ENCODE data around the gene TCF25. TPM values are rescaled to one million over a fixed set of nuclear protein-coding genes. Genes with fewer than 3 reads are reported as not detected.

TCF25 gene
- total RNA-seq, 1 donor from 2014 or later, result 193 TPM

DNA sequence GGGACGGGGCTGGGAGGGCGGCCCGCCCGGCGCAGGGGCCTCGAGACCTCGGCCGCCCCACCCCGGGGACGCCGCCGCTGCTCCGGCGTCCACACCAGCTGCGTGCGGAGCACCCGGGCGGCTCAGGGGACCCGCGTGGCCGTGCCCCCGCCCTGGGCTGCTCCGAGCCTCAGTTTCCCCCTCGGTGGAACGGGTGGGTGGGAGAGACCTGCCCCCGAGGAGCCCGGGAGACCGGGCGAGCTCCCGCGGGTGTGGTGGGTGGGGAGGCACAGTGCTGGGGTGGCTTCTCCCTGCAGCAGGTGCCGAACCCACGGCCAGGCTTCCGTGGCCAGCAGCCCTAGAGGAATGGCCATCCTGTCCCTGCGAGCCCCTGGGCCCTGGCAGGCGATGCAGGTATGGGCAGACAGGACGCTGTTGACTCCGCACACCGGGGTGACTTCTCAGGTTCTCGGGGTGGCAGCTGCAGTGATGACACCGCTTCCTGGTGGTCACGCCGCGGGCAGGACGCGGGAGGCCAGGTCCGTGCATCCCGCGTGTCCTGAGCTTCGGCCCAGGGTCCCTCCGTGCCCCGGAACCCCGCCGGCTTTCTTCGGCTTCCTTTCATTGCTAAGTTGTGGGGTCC is 75.8 kb downstream of the TCF25 start:
- H3K36me3 Mint-ChIP-seq (ENCODE audit: low read depth, unreplicated experiment), result peaks cover 2% of the 10 kb centered on the region
- H3K9ac ChIP-seq (ENCODE audit: low read length), result peak overlapping the region; percentile 73
- H2AFZ ChIP-seq (ENCODE audit: low read depth, low read length), result peak overlapping the region; percentile 26

GRCh38 chr16:89949756-89950155 is 76.4 kb downstream of the TCF25 start:
- Mint-ChIP-seq H3K27ac (ENCODE audit: unreplicated experiment) (no peak overlapping the region), H3K4me3 (ENCODE audit: unreplicated experiment) (peak overlapping the region; percentile 86), H3K27me3 (ENCODE audit: low read depth, unreplicated experiment) (peaks cover 12% of the 10 kb centered on the region), H3K9me3 (ENCODE audit: unreplicated experiment) (no peaks in the 10 kb centered on the region), H3K36me3 (ENCODE audit: low read depth, unreplicated experiment) (peaks cover 5% of the 10 kb centered on the region), H3K4me1 (ENCODE audit: low read depth, unreplicated experiment) (peaks cover 2% of the 10 kb centered on the region)
- Histone ChIP-seq H3K27me3 (ENCODE audit: insufficient read depth, low read length) (no peaks in the 10 kb centered on the region), H3K4me3 (ENCODE audit: insufficient read depth, low read depth, low read length) (peak overlapping the region; percentile 59), H3K4me2 (ENCODE audit: low read length) (peak overlapping the region; percentile 83), H3K79me2 (ENCODE audit: insufficient read depth, low read length) (peaks cover 35% of the 10 kb centered on the region), H3K27ac (ENCODE audit: low read depth, low read length) (no peak overlapping the region), H4K20me1 (ENCODE audit: insufficient read depth, low read length) (peaks cover 39% of the 10 kb centered on the region), H2AFZ (ENCODE audit: low read depth, low read length) (no peak overlapping the region), H3K36me3 (ENCODE audit: insufficient read depth, low read length) (no peaks in the 10 kb centered on the region), H3K4me1 (ENCODE audit: insufficient read depth, low read length) (peaks cover 11% of the 10 kb centered on the region), H3K9me3 (ENCODE audit: insufficient read depth, low read depth, low read length) (no peaks in the 10 kb centered on the region), H3K9ac (ENCODE audit: low read length) (peak overlapping the region; percentile 73)
- DNase-seq (ENCODE audit: low read depth) (no peak), FAIRE-seq (no peak)
- TF ChIP-seq EZH2 (IDR thresholded peaks at IDR 0.05; ENCODE audit: insufficient read depth, low read length), result no peak
- TF ChIP-seq CTCF (IDR thresholded peaks at IDR 0.05; ENCODE audit: insufficient read depth, low read depth, low read length), result no peak

More for the DNA sequence above, 75.8 kb downstream of the TCF25 start:
- H3K27ac ChIP-seq (ENCODE audit: low read depth, low read length), result no peak overlapping the region
- H3K79me2 ChIP-seq (ENCODE audit: insufficient read depth, low read length), result peaks cover 35% of the 10 kb centered on the region
- peaks cover 11% of the 10 kb centered on the region for H3K4me1 ChIP-seq (ENCODE audit: insufficient read depth, low read length)
- H3K36me3 ChIP-seq (ENCODE audit: insufficient read depth, low read length), result no peaks in the 10 kb centered on the region
- no peak for FAIRE-seq
- no peaks in the 10 kb centered on the region for H3K9me3 ChIP-seq (ENCODE audit: insufficient read depth, low read depth, low read length)
- H3K27me3 ChIP-seq (ENCODE audit: insufficient read depth, low read length), result no peaks in the 10 kb centered on the region
- Mint-ChIP-seq H3K4me3 (ENCODE audit: unreplicated experiment) (peak overlapping the region; percentile 86), H3K4me1 (ENCODE audit: low read depth, unreplicated experiment) (no peaks in the 10 kb centered on the region), H3K9me3 (ENCODE audit: unreplicated experiment) (no peaks in the 10 kb centered on the region), H3K27ac (ENCODE audit: unreplicated experiment) (no peak overlapping the region), H3K27me3 (ENCODE audit: low read depth, unreplicated experiment) (peaks cover 13% of the 10 kb centered on the region)
- no peak for DNase-seq (ENCODE audit: low read depth)
- peak overlapping the region; percentile 59 for H3K4me3 ChIP-seq (ENCODE audit: insufficient read depth, low read depth, low read length)
- peak overlapping the region; percentile 83 for H3K4me2 ChIP-seq (ENCODE audit: low read length)
- peaks cover 34% of the 10 kb centered on the region for H4K20me1 ChIP-seq (ENCODE audit: insufficient read depth, low read length)
- TF ChIP-seq EZH2 (IDR thresholded peaks at IDR 0.05; ENCODE audit: insufficient read depth, low read length), result no peak
- no peak for TF ChIP-seq CTCF (IDR thresholded peaks at IDR 0.05; ENCODE audit: insufficient read depth, low read depth, low read length)

GRCh38 chr16:89951509-89951908 is 78.1 kb downstream of the TCF25 start:
- FAIRE-seq (no peak), DNase-seq (ENCODE audit: low read depth) (no peak)
- Histone ChIP-seq H3K36me3 (ENCODE audit: insufficient read depth, low read length) (no peaks in the 10 kb centered on the region), H4K20me1 (ENCODE audit: insufficient read depth, low read length) (peaks cover 44% of the 10 kb centered on the region), H3K27me3 (ENCODE audit: insufficient read depth, low read length) (no peaks in the 10 kb centered on the region), H3K4me3 (ENCODE audit: insufficient read depth, low read depth, low read length) (no peak overlapping the region), H3K9me3 (ENCODE audit: insufficient read depth, low read depth, low read length) (no peaks in the 10 kb centered on the region), H3K27ac (ENCODE audit: low read depth, low read length) (no peak overlapping the region), H2AFZ (ENCODE audit: low read depth, low read length) (no peak overlapping the region), H3K4me1 (ENCODE audit: insufficient read depth, low read length) (peaks cover 11% of the 10 kb centered on the region), H3K4me2 (ENCODE audit: low read length) (no peak overlapping the region), H3K79me2 (ENCODE audit: insufficient read depth, low read length) (peaks cover 35% of the 10 kb centered on the region), H3K9ac (ENCODE audit: low read length) (no peak overlapping the region)
- H3K36me3 Mint-ChIP-seq (ENCODE audit: low read depth, unreplicated experiment), result peaks cover 8% of the 10 kb centered on the region
- H3K4me1 Mint-ChIP-seq (ENCODE audit: low read depth, unreplicated experiment), result peaks cover 2% of the 10 kb centered on the region
- TF ChIP-seq EZH2 (IDR thresholded peaks at IDR 0.05; ENCODE audit: insufficient read depth, low read length) (no peak), CTCF (IDR thresholded peaks at IDR 0.05; ENCODE audit: insufficient read depth, low read depth, low read length) (no peak)
- H3K27me3 Mint-ChIP-seq (ENCODE audit: low read depth, unreplicated experiment), result no peaks in the 10 kb centered on the region
- no peak overlapping the region for H3K27ac Mint-ChIP-seq (ENCODE audit: unreplicated experiment)
- H3K4me3 Mint-ChIP-seq (ENCODE audit: unreplicated experiment), result no peak overlapping the region
- no peaks in the 10 kb centered on the region for H3K9me3 Mint-ChIP-seq (ENCODE audit: unreplicated experiment)

Data from astrocyte (in vitro differentiated cells and primary cell).